HG02981 (cell line): ENCODE data around the gene SLX9.
A peak's percentile ranks its signal among the peaks of the same experiment; 100 is the strongest.
"Not testable (repeated sequence)": the region's sequence is repeated elsewhere in the genome, so short reads cannot be mapped to it uniquely, and the experiment has no call there.

Source experiments
- ATAC-seq: cut with Tn5 transposase; IDR thresholded peaks from one replicate; pipeline ENCODE4 v1.9.1; 2021; ENCODE audit warnings: mild to moderate bottlenecking, moderate library complexity; ENCODE audit not compliant: unreplicated experiment

The SLX9 gene

DNA sequence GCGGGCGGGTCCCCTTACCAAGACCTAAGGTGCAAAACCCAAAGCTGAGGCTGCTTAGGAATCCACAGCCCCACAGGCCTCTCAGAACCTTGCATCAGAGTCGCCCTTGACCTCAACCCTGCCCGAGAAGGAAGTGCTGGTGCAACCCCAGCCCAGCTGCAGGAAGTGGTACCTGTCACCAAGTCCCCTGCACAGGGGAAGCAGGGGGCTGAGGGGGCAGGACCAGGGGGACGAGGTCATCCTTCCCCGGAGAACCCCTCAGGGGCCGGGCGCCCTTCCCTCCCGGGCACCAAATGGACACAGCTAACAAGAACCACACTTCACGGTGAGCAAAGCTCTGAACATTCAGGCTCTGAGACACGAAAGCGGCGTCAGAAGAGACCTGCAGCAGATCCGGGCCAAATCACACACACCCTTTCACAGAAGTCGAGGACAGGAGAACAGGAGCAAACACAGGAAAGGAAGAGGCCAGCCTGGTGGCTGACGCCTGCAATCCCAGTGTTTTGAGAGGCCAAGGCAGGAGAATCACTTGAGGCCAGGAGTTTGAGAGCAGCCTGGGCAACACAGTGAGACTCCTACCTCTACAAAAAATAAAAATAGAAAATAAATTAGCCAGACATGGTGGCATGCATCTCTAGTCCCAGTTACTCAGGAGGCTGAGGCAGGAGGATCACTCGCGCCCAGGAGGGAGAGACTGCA lies 25.5 kb upstream of the SLX9 start:
- ATAC-seq = peak; percentile 58

DNA sequence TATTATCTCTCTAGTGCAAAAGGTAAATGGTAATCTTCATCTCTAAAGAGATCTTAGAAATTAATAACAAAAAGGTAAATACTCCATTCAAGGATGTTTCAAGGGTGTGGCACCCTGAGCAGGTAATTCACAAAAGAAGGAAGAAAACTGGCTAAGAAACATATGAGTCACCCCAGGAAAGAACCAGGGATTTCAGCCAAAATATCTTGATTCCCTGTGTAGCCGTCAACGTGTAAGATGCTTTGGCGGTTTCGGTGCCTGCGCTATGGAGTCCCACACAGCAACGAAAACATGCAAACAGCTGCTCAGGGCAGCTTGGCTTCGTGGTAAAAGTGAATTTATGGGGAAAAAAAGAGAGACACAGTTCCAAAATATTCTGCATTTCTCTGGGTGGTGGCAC lies 22.9 kb upstream of the SLX9 start:
- no peak for ATAC-seq

- ATAC-seq = no peak
Observed at GRCh38 chr21:44917446-44918106, 22.3 kb upstream of the SLX9 start.

DNA sequence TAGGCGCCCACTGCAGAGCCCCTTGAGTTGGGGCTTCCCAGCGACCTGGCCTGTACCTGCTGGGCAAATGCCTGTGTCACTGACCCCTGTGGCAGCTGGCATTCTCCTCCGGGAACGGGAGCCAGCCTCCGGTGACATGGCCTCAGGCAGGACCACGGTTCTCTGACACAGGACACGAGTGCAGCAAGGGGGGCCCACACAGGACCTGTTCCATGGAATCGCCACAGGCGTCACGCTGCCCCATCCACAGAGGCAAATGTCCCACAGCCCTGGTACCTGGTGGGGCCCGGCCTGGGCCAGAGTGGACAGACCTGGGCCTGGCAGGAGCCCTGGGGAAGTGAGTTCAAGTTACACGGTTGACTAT lies 21.7 kb upstream of the SLX9 start:
- no peak for ATAC-seq

DNA sequence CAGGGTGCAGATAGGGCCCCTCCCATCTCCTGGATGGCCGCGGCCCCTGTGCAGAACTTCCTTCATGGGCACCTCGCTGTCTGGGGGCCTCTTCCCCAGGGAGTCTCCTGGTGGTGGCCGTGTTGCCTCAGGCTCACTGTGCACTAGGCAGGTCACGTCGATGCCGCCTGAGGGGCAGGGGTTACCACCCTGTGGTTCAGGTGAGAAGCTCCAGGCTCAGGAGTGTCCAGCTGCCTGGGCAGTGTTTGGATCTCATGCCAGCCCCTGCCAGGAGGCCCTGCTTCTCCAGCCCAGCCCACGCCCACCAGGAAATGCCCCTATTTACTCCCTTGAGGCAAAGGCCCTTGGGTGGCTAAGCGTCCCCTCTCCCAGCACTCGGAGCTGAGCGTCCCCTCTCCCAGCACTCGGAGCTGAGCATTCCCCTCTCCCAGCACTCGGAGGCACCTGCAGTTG lies 21.2 kb upstream of the SLX9 start:
- no peak for ATAC-seq

GRCh38 chr21:44919111-44919912 lies 20.5 kb upstream of the SLX9 start:
- no peak for ATAC-seq

DNA sequence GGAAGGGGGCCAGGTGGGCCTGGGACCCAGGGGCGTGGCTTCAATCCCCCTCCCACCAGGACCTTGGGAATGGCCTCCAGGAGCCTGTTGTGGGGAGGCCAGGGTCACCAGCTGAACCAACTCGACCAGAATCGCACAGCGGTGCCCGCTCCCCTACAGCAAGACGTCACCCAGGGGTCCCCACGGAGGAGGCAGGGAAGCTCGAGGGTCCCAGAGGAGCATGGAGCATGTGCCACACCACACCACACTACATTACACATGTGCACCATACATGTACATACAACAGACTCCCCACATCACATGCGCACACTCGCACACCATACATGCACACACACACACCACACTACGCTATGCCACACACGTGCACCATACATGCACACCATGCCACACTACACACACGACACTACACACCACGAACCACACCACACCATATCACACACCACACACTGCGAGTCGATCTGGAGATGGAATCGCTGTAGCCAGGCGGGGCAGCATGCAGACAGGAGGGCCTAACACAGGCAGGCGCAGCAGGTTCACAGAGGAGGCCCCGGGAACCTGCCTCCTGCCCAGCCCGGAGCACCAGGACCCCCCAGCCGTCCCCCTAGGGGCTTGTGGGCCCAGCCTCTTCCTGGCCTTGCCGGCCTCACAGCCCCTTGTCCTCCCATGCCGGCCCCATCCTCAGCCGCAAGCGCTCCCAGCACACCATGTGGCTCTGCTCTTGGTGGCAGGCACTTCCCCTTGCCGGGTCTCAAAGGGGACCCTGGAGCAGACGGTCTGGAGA lies 19.7 kb upstream of the SLX9 start:
- peak; percentile 8 for ATAC-seq

- peak; percentile 70 for ATAC-seq
Observed at GRCh38 chr21:44920694-44921604, 18.9 kb upstream of the SLX9 start, which contains the start of gene ITGB2. TSS of gene ITGB2 (minus strand) at chr21:44920899. CDS start at chr21:44910782, 10,117 bp downstream.

GRCh38 chr21:44921928-44922327 lies 17.9 kb upstream of the SLX9 start:
- ATAC-seq = no peak

DNA sequence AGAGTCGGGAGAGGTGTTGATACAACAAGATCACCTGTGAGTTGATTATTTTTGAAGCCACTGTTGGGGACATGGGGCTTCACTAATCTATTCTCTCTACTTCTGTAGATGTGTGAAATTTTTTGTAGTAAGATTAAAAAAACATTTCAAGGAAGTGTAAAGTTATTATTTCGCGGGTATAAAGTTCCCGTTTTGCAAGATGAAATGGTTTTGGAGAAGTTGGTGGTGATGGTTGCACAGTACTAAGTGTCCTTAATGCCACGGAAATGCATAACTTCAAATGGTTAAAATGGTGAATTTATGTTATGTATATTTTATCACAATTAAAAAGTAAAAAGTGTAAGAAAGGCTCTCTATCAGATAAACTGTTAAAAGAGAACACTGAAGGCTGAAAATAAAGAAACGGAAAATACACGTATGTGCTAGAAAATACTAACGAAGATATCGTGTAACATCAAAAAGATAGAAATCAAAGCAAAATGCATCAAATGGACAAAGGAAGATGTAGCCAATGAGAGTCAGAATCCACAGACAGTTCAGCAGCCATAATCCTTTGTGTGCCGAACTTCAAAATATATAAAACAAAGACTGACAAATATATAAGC lies 16.2 kb upstream of the SLX9 start:
- ATAC-seq = no peak

GRCh38 chr21:44924606-44925377 lies 15.0 kb upstream of the SLX9 start:
- no peak for ATAC-seq

- no peak for ATAC-seq
Observed at GRCh38 chr21:44925378-44925755, 14.5 kb upstream of the SLX9 start.

GRCh38 chr21:44926331-44927101 lies 13.3 kb upstream of the SLX9 start:
- no peak for ATAC-seq

DNA sequence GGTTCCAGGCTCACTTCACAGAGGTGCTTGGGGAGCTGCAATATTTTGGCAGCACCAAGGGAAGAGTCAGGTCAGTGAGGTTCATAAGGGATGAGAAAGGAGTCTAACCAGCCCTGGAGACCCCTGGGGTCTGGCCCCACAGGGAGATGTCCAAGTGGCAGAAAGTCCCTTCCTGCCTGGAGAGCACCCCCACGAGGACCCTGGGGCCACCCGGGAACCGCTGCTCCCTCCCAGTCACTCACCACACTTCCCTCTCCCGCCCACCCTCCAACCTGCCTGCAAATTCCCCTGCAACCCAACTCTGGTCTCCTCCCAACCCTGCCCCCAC lies 12.6 kb upstream of the SLX9 start:
- no peak for ATAC-seq

GRCh38 chr21:44927587-44928461 lies 12.0 kb upstream of the SLX9 start:
- ATAC-seq = no peak

GRCh38 chr21:44928500-44929241 lies 11.2 kb upstream of the SLX9 start:
- ATAC-seq = not testable (repeated sequence)
